NCI-H2107 treated with DMSO at 0.1 percent for 48 hours (cell line): ENCODE results near the gene SEC14L3.

Source experiments
- DNase-seq: peaks from one replicate; lab custom pipeline; 2025; ENCODE audit not compliant: unreplicated experiment; lab: John Stamatoyannopoulos, UW

The SEC14L3 gene

GRCh38 chr22:30445438-30446145 is 26.2 kb downstream of the SEC14L3 start:
- DNase-seq = no peak

GRCh38 chr22:30444632-30445437 is 27.0 kb downstream of the SEC14L3 start:
- peak; percentile 6 for DNase-seq

DNA sequence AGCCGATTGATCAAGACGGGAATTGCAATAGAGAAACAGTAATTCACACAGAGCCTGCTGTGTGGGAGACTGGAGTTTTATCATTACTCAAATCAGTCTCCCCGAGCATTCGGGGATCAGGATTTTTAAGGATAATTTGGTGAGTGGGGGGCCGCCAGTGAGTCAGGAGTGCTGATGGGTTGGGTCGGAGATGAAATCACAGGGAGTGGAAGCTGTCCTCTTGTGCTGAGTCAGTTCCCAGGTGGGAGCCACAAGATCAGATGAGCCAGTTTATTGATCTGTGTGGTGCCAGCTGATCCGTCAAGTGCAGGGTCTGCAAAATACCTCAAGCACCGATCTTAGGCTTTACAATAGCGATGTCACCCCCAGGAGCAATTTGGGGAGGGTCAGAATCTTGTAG is 30.7 kb downstream of the SEC14L3 start:
- no peak for DNase-seq

- DNase-seq = no peak
Observed at GRCh38 chr22:30439836-30440235, 32.0 kb downstream of the SEC14L3 start.

DNA sequence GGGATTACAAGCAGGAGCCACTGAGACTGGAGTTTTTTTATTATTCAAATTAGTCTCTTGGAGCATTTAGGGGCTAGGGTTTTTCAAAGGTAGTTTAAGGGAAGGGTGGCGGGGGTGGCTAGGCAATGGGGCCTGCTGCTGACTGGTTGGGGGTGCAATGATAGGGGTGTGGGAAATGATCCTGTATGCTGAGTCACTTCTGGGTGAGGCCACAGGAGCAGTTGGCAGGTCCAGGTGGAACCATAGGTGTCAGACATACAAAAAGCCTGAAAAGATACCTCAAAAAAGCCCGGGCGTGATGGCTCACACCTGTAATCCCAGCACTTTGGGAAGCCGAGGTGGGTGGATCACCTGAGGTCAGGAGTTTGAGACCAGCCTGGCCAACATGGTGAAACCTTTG is 32.6 kb downstream of the SEC14L3 start:
- no peak for DNase-seq

GRCh38 chr22:30438559-30438958 is 33.3 kb downstream of the SEC14L3 start:
- no peak for DNase-seq

DNA sequence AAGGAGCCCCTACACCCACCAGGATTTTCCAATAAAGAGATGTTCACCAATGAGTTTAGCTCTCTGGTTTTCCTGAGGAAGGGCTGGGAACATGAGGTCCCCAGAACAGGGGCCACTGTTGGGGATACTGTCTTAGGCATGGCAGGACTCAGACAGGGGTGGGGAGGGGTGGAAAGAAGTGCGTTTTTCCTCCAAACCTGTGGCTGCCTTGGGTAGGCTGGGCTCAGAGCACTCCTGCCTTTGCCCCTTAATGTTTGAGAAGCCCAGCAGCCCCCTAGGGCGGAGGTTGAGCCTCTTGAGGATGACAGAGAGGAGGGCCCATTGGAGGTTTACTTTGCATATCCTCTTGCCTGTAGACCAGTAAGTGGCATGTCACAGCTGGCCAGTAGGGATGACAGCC is 35.6 kb downstream of the SEC14L3 start:
- DNase-seq = no peak

DNA sequence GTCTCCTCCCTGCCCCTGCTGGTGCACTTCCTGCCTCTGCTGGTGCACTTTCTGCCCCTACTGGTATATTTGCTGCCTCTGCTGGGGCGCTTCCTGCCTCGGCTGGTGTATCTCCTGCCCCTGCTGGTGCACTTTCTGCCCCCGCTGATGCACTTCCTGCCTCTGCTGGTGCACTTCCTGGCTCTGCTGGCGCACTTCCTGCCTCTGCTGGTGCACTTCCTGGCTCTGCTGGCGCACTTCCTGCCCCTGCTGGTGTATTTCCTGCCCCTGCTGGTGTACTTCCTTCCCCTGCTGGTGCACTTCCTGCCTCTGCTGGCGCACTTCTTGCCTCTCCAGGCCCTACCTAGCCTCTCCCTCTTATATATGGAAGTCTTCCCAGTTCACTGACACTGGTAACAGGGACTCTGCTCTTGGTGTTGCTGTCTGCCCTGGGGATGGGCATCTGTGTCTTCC is 36.1 kb downstream of the SEC14L3 start:
- DNase-seq = no peak

DNA sequence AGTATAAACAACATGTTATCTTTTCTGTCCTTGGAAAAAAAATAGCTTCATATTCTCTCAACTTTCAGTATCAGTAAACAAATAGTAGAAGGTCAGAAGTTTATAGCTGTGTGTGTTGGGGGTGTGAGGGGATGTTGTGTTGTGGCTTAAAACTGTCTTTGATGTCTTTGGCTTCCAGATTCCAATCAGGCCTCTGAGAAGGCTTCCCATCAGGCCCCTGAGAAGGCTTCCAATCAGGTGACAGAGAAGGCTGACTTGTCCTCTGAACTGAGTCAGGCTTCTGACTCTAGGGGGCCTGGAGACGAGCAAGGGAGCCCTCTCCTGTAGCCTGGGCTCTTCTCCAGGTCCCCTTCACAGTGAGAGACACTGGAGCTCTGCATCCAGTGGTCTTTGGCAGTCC is 37.0 kb downstream of the SEC14L3 start:
- DNase-seq = no peak

- DNase-seq = no peak
Observed at GRCh38 chr22:30433773-30434172, 38.0 kb downstream of the SEC14L3 start.

DNA sequence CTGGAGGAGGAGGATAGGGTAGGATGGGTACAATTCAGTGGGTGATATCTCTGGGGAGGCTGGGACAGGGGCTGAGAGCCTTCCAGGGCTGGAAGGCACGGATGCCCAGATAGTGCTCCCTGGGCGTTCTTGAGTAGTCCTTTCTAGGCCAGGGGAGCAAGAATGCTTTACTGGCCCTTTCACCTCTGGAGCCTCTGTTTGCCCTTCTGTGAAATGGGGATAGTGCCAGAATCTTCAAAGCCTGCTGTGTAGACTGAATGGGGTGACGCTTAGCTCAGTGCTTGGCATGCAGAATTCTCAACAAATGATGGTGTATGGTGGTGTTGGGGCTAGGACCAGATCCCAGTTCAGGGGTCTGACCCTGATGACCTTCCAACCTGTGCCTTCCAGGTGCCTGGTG is 38.6 kb downstream of the SEC14L3 start:
- no peak for DNase-seq

DNA sequence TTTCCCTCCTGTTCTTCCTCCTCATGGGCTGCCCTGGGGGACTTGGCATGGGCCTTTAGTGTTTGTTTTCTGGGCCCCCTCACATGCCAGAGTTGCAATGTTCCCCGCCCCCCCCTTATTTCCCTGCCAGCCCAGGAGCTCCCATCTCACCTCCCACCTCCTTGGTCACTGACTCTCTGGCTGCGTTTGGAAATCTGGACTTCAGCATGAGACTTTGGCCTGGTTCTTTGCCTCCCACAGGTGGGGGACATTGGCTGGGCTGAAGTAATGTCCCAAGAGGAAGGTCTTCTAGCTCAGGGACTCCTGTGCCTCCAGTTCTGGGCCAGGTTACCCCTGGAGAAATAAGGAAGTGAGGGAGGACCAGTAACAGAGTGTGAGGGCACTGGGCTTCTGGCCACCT is 39.3 kb downstream of the SEC14L3 start:
- DNase-seq = no peak

- no peak for DNase-seq
Observed at GRCh38 chr22:30432096-30432495, 39.7 kb downstream of the SEC14L3 start.

- DNase-seq = no peak
Observed at GRCh38 chr22:30430933-30431332, 40.9 kb downstream of the SEC14L3 start.

- DNase-seq = no peak
Observed at GRCh38 chr22:30429887-30430286, 41.9 kb downstream of the SEC14L3 start.

GRCh38 chr22:30427871-30428270 is 43.9 kb downstream of the SEC14L3 start:
- no peak for DNase-seq

- DNase-seq = peak; percentile 11
Observed at GRCh38 chr22:30426388-30427353, 45.1 kb downstream of the SEC14L3 start.

GRCh38 chr22:30425616-30426387 is 46.0 kb downstream of the SEC14L3 start, which contains the start of gene MTFP1:
Gene MTFP1, plus strand, starts transcription at chr22:30425768. Its CDS starts 112 bp downstream, at chr22:30425880.
- no peak for DNase-seq

DNA sequence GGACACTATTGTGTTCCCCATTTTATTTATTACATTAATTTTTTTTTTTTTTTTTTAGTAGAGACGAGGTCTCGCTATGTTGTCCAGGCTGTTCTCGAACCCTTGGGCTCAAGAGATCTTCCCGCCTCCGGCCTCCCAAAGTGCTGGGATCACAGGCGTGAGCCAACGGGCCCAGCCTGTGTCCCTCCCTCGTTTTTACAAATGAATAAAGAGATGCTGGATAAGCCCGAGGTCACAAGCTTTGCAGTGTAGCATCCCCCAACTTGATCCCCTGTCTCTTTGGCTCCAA is 46.5 kb downstream of the SEC14L3 start:
- no peak for DNase-seq

- no peak for DNase-seq
Observed at GRCh38 chr22:30424534-30425326, 47.1 kb downstream of the SEC14L3 start.
